Spinal cord (tissue), 10 donors: Measurements from ENCODE around the gene KLF13. TPM values are rescaled to one million over a fixed set of nuclear protein-coding genes. Genes with fewer than 3 reads are reported as not detected.

ENCODE experiments used
- DNase-seq, 6 donors: peaks; one replicate each; pipeline versions ENCODE4 v3.0.0 to v3.0.0-alpha.2; 2013 to 2015; ENCODE audit warnings: low spot score in 6 of 6, low read depth in 4 of 6
- H3K27ac ChIP-seq: one replicate; pipeline ENCODE4 v1.5.1; 2013; ENCODE audit warnings: low read depth, low read length, control low read depth
- H3K27me3 ChIP-seq: one replicate; pipeline ENCODE4 v1.6.1; 2013; ENCODE audit warnings: low read length; ENCODE audit not compliant: control insufficient read depth, insufficient read depth
- H3K36me3 ChIP-seq: one replicate; pipeline ENCODE4 v1.6.1; 2013; ENCODE audit warnings: low read length; ENCODE audit not compliant: control insufficient read depth, insufficient read depth
- H3K4me1 ChIP-seq: one replicate; pipeline ENCODE4 v1.6.1; 2013; ENCODE audit warnings: low read length; ENCODE audit not compliant: control insufficient read depth, insufficient read depth
- H3K4me3 ChIP-seq: one replicate; pipeline ENCODE4 v1.5.1; 2013; ENCODE audit warnings: low read depth, low read length, control low read depth
- H3K9me3 ChIP-seq: one replicate; pipeline ENCODE4 v1.6.1; 2013; ENCODE audit warnings: low read length; ENCODE audit not compliant: control insufficient read depth, insufficient read depth
- WGBS: methylation state at CpG from one replicate; pipeline ENCODE4 v1.1.5; 2013; ENCODE audit warnings: missing lambda C conversion rate; ENCODE audit not compliant: insufficient coverage; 5-methylcytosine and 5-hydroxymethylcytosine counted together
- polyA plus RNA-seq, 2 donors: library from polyadenylated mRNA; unstranded; fragments of 120-200 nt; gene quantifications; one replicate each; pipeline ENCODE4 v1.2.1, GENCODE V29; 2013; ENCODE audit not compliant: insufficient read length in 2 of 2
- total RNA-seq, 2 donors: library from RNA; depleted of rRNA in 1 of 2; stranded (reverse); fragments of 120-200 nt in 1 of 2; fragments of >200 nt in 1 of 2; gene quantifications; one replicate each; pipeline versions ENCODE4 v1.2.3 to v1.2.4, GENCODE V29; 2013 to 2014
- donor health status: healthy.

KLF13 gene
- total and polyA plus RNA-seq, 4 donors = 42.3 to 84.5 (median 68.2) TPM

- H3K36me3 ChIP-seq = peaks cover 51% of the 10 kb centered on the region
- no peak overlapping the region for H3K4me3 ChIP-seq
- H3K9me3 ChIP-seq = no peaks in the 10 kb centered on the region
- 49% methylated on average over 4 of the region's 5 CpGs for WGBS
- peaks cover 86% of the 10 kb centered on the region for H3K4me1 ChIP-seq
- no peak for DNase-seq
- no peak overlapping the region for H3K27ac ChIP-seq
- H3K27me3 ChIP-seq = no peaks in the 10 kb centered on the region
Measured at GRCh38 chr15:31343831-31344230, 17.2 kb downstream of the KLF13 start.

- Histone ChIP-seq H3K9me3 (no peaks in the 10 kb centered on the region), H3K4me1 (peaks cover 83% of the 10 kb centered on the region), H3K27ac (no peak overlapping the region), H3K36me3 (peaks cover 51% of the 10 kb centered on the region), H3K4me3 (no peak overlapping the region), H3K27me3 (no peaks in the 10 kb centered on the region)
- DNase-seq = no peak
- 48% methylated on average over 4 of the region's 4 CpGs for WGBS
Measured at GRCh38 chr15:31344266-31344665, 17.6 kb downstream of the KLF13 start.

GRCh38 chr15:31344823-31345605, 18.4 kb downstream of the KLF13 start:
- DNase-seq = no peak
- H3K4me1 ChIP-seq = peaks cover 83% of the 10 kb centered on the region
- H3K4me3 ChIP-seq = no peak overlapping the region
- H3K27me3 ChIP-seq = no peaks in the 10 kb centered on the region
- 70% methylated on average over 14 of the region's 16 CpGs for WGBS
- H3K36me3 ChIP-seq = peaks cover 48% of the 10 kb centered on the region
- no peaks in the 10 kb centered on the region for H3K9me3 ChIP-seq
- no peak overlapping the region for H3K27ac ChIP-seq

- H3K27ac ChIP-seq = no peak overlapping the region
- WGBS = 86% methylated on average over 17 of the region's 19 CpGs
- no peak overlapping the region for H3K4me3 ChIP-seq
- no peaks in the 10 kb centered on the region for H3K9me3 ChIP-seq
- H3K36me3 ChIP-seq = peaks cover 49% of the 10 kb centered on the region
- H3K4me1 ChIP-seq = peaks cover 77% of the 10 kb centered on the region
- DNase-seq = no peak
- no peaks in the 10 kb centered on the region for H3K27me3 ChIP-seq
Measured at GRCh38 chr15:31345606-31346366, 19.2 kb downstream of the KLF13 start.

GRCh38 chr15:31346367-31347066, 19.9 kb downstream of the KLF13 start:
- 85% methylated on average over 14 of the region's 14 CpGs for WGBS
- no peak for DNase-seq
- H3K4me3 ChIP-seq = no peak overlapping the region

GRCh38 chr15:31347067-31347975, 20.7 kb downstream of the KLF13 start:
- Histone ChIP-seq H3K27me3 (no peaks in the 10 kb centered on the region), H3K9me3 (no peaks in the 10 kb centered on the region), H3K4me3 (no peak overlapping the region), H3K4me1 (peaks cover 74% of the 10 kb centered on the region), H3K36me3 (peaks cover 47% of the 10 kb centered on the region), H3K27ac (no peak overlapping the region)
- 81% methylated on average over 12 of the region's 14 CpGs for WGBS
- no peak for DNase-seq

More at GRCh38 chr15:31346367-31347066, 19.9 kb downstream of the KLF13 start:
- H3K4me1 ChIP-seq = peaks cover 74% of the 10 kb centered on the region
- peaks cover 49% of the 10 kb centered on the region for H3K36me3 ChIP-seq
- H3K27me3 ChIP-seq = no peaks in the 10 kb centered on the region
- no peaks in the 10 kb centered on the region for H3K9me3 ChIP-seq
- no peak overlapping the region for H3K27ac ChIP-seq

- 85% methylated on average over 18 of the region's 19 CpGs for WGBS
- Histone ChIP-seq H3K4me1 (peaks cover 74% of the 10 kb centered on the region), H3K27ac (no peak overlapping the region), H3K27me3 (no peaks in the 10 kb centered on the region), H3K36me3 (peaks cover 41% of the 10 kb centered on the region), H3K9me3 (no peaks in the 10 kb centered on the region), H3K4me3 (no peak overlapping the region)
- no peak for DNase-seq
Measured at GRCh38 chr15:31347981-31348803, 21.6 kb downstream of the KLF13 start.

GRCh38 chr15:31349233-31350141, 22.9 kb downstream of the KLF13 start:
- Histone ChIP-seq H3K27me3 (no peaks in the 10 kb centered on the region), H3K27ac (no peak overlapping the region), H3K9me3 (no peaks in the 10 kb centered on the region), H3K4me1 (peaks cover 72% of the 10 kb centered on the region), H3K4me3 (no peak overlapping the region), H3K36me3 (peaks cover 40% of the 10 kb centered on the region)
- WGBS = 86% methylated on average over 13 of the region's 13 CpGs
- no peak for DNase-seq
